Measurements from ENCODE around the gene POLR2L. TPM values are rescaled to one million over a fixed set of nuclear protein-coding genes. Genes with fewer than 3 reads are reported as not detected.
A peak's percentile ranks its signal among the peaks of the same experiment; 100 is the strongest.

Gene POLR2L
- total and polyA plus RNA-seq, 5 donors from 2014 or later = 43.1 to 101 (median 74.3) TPM

GRCh38 chr11:867856-868358 is 25.6 kb upstream of the POLR2L start:
- H3K4me1 ChIP-seq (ENCODE audit: control insufficient read depth, insufficient read depth, low read length, poor library complexity, severe bottlenecking) = no peaks in the 10 kb centered on the region
- Mint-ChIP-seq H3K36me3 (no peaks in the 10 kb centered on the region), H3K27ac (no peak overlapping the region), H3K4me3 (no peak overlapping the region), H3K27me3 (no peaks in the 10 kb centered on the region), H3K4me1 (no peaks in the 10 kb centered on the region), H3K9me3 (no peaks in the 10 kb centered on the region)
- H3K9me3 ChIP-seq (ENCODE audit: control insufficient read depth in 2 of 2, low read length in 2 of 2) = no peaks in the 10 kb centered on the region
- H3K27me3 ChIP-seq (ENCODE audit: control insufficient read depth, insufficient read depth, low read length) = no peaks in the 10 kb centered on the region
- H3K36me3 ChIP-seq (ENCODE audit: control insufficient read depth, insufficient read depth, low read length) = no peaks in the 10 kb centered on the region
- H3K27ac ChIP-seq (ENCODE audit: insufficient read depth, low read length, poor library complexity, severe bottlenecking) = no peak overlapping the region
- H3K4me3 ChIP-seq (ENCODE audit: low read depth, low read length) = no peak overlapping the region
- ATAC-seq (ENCODE audit: low read depth in 2 of 2) = no peak
- no peak for DNase-seq

- H3K27me3 Mint-ChIP-seq = no peaks in the 10 kb centered on the region
- no peak overlapping the region for H3K27ac Mint-ChIP-seq
- no peaks in the 10 kb centered on the region for H3K36me3 Mint-ChIP-seq
- Histone ChIP-seq H3K9me3 (ENCODE audit: control insufficient read depth in 2 of 2, low read length in 2 of 2) (no peaks in the 10 kb centered on the region), H3K27me3 (ENCODE audit: control insufficient read depth, insufficient read depth, low read length) (no peaks in the 10 kb centered on the region), H3K27ac (ENCODE audit: insufficient read depth, low read length, poor library complexity, severe bottlenecking) (no peak overlapping the region), H3K4me1 (ENCODE audit: control insufficient read depth, insufficient read depth, low read length, poor library complexity, severe bottlenecking) (no peaks in the 10 kb centered on the region), H3K4me3 (ENCODE audit: low read depth, low read length) (no peak overlapping the region), H3K36me3 (ENCODE audit: control insufficient read depth, insufficient read depth, low read length) (no peaks in the 10 kb centered on the region)
- no peaks in the 10 kb centered on the region for H3K4me1 Mint-ChIP-seq
- H3K9me3 Mint-ChIP-seq = no peaks in the 10 kb centered on the region
- no peak overlapping the region for H3K4me3 Mint-ChIP-seq
- no peak for DNase-seq
- ATAC-seq (ENCODE audit: low read depth in 2 of 2) = no peak
Measured at GRCh38 chr11:866481-866880, 24.2 kb upstream of the POLR2L start.

DNA sequence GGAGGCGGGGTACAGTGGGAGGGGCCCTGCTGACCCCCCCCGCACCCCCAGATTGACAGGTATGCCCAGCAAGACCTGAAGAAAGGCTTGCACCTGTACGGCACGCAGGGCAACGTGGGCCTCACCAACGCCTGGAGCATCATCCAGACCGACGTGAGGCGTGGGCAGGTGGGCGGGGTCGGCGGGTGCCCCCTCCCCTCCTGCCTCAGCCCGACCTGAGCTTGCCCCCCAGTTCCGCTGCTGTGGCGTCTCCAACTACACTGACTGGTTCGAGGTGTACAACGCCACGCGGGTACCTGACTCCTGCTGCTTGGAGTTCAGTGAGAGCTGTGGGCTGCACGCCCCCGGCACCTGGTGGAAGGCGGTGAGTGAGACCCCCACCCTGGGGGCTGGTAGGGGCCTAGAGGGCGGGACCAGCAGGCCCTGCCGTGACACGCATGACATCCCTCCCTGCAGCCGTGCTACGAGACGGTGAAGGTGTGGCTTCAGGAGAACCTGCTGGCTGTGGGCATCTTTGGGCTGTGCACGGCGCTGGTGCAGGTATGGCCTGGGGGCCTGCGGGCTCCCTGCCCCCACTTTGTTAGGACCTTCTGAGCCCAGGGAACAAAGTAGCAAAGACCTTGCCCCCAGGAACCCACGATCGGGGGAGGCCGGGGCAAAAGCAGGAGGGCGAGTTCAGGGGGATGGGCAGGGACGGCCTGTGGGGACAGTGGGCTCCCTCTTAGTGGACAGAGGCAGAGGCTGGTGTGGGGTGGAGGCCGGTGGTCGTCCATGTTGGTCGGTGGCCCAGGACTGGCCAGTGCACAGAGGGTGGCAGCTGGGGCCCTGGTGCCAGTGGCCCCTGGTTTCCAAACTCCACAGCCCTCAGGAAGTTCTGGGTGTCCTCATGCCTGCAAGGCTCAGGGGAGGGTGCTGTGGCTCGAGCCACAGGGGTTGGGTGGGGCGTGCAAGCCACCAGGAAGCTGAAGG is 23.4 kb upstream of the POLR2L start:
- no peaks in the 10 kb centered on the region for H3K9me3 ChIP-seq (ENCODE audit: control insufficient read depth in 2 of 2, low read length in 2 of 2)
- DNase-seq (no peak), ATAC-seq (ENCODE audit: low read depth in 2 of 2) (no peak)
- H3K27ac ChIP-seq (ENCODE audit: insufficient read depth, low read length, poor library complexity, severe bottlenecking) = no peak overlapping the region
- no peaks in the 10 kb centered on the region for H3K4me1 ChIP-seq (ENCODE audit: control insufficient read depth, insufficient read depth, low read length, poor library complexity, severe bottlenecking)
- Mint-ChIP-seq H3K36me3 (no peaks in the 10 kb centered on the region), H3K9me3 (no peaks in the 10 kb centered on the region), H3K27me3 (no peaks in the 10 kb centered on the region), H3K4me1 (no peaks in the 10 kb centered on the region), H3K27ac (no peak overlapping the region), H3K4me3 (no peak overlapping the region)
- H3K4me3 ChIP-seq (ENCODE audit: low read depth, low read length) = no peak overlapping the region
- no peaks in the 10 kb centered on the region for H3K27me3 ChIP-seq (ENCODE audit: control insufficient read depth, insufficient read depth, low read length)
- no peaks in the 10 kb centered on the region for H3K36me3 ChIP-seq (ENCODE audit: control insufficient read depth, insufficient read depth, low read length)

DNA sequence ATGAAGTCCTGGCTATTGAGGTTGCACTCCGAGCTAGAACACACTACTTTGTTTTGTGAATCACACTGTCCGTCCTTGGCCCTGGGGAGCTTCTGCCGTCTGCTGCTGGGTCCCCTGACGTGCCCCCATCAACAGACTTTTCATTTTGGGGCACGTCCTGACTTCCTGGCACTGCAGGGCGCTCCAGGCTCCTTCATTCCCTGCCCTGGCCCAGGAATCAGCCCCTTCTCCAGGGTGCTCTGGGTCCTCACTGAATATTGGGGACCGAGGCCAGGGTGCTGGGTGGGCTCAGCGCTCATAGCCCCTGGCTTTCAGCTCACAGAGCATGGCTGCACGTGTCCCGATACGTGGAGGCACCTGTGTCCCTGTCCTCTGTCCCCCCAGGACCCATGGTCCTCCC is 22.6 kb upstream of the POLR2L start:
- Histone ChIP-seq H3K4me3 (ENCODE audit: low read depth, low read length) (no peak overlapping the region), H3K36me3 (ENCODE audit: control insufficient read depth, insufficient read depth, low read length) (no peaks in the 10 kb centered on the region), H3K27me3 (ENCODE audit: control insufficient read depth, insufficient read depth, low read length) (no peaks in the 10 kb centered on the region), H3K9me3 (ENCODE audit: control insufficient read depth in 2 of 2, low read length in 2 of 2) (no peaks in the 10 kb centered on the region), H3K4me1 (ENCODE audit: control insufficient read depth, insufficient read depth, low read length, poor library complexity, severe bottlenecking) (no peaks in the 10 kb centered on the region), H3K27ac (ENCODE audit: insufficient read depth, low read length, poor library complexity, severe bottlenecking) (no peak overlapping the region)
- Mint-ChIP-seq H3K27ac (no peak overlapping the region), H3K4me1 (no peaks in the 10 kb centered on the region), H3K27me3 (no peaks in the 10 kb centered on the region), H3K36me3 (no peaks in the 10 kb centered on the region), H3K9me3 (no peaks in the 10 kb centered on the region), H3K4me3 (no peak overlapping the region)
- ATAC-seq (ENCODE audit: low read depth in 2 of 2) = no peak
- DNase-seq = no peak

GRCh38 chr11:863910-864827 is 21.8 kb upstream of the POLR2L start:
- H3K4me3 Mint-ChIP-seq = no peak overlapping the region
- Histone ChIP-seq H3K4me3 (ENCODE audit: low read depth, low read length) (no peak overlapping the region), H3K4me1 (ENCODE audit: control insufficient read depth, insufficient read depth, low read length, poor library complexity, severe bottlenecking) (no peaks in the 10 kb centered on the region), H3K27ac (ENCODE audit: insufficient read depth, low read length, poor library complexity, severe bottlenecking) (no peak overlapping the region), H3K36me3 (ENCODE audit: control insufficient read depth, insufficient read depth, low read length) (no peaks in the 10 kb centered on the region), H3K9me3 (ENCODE audit: control insufficient read depth in 2 of 2, low read length in 2 of 2) (no peaks in the 10 kb centered on the region), H3K27me3 (ENCODE audit: control insufficient read depth, insufficient read depth, low read length) (no peaks in the 10 kb centered on the region)
- ATAC-seq (ENCODE audit: low read depth in 2 of 2) (no peak), DNase-seq (no peak)
- H3K9me3 Mint-ChIP-seq = no peaks in the 10 kb centered on the region
- H3K36me3 Mint-ChIP-seq = no peaks in the 10 kb centered on the region
- H3K27ac Mint-ChIP-seq = no peak overlapping the region
- H3K27me3 Mint-ChIP-seq = no peaks in the 10 kb centered on the region
- no peaks in the 10 kb centered on the region for H3K4me1 Mint-ChIP-seq

GRCh38 chr11:863023-863909 is 20.9 kb upstream of the POLR2L start:
- Histone ChIP-seq H3K4me1 (ENCODE audit: control insufficient read depth, insufficient read depth, low read length, poor library complexity, severe bottlenecking) (no peaks in the 10 kb centered on the region), H3K36me3 (ENCODE audit: control insufficient read depth, insufficient read depth, low read length) (no peaks in the 10 kb centered on the region), H3K4me3 (ENCODE audit: low read depth, low read length) (no peak overlapping the region), H3K27me3 (ENCODE audit: control insufficient read depth, insufficient read depth, low read length) (no peaks in the 10 kb centered on the region), H3K27ac (ENCODE audit: insufficient read depth, low read length, poor library complexity, severe bottlenecking) (no peak overlapping the region), H3K9me3 (ENCODE audit: control insufficient read depth in 2 of 2, low read length in 2 of 2) (no peaks in the 10 kb centered on the region)
- Mint-ChIP-seq H3K27me3 (no peaks in the 10 kb centered on the region), H3K4me1 (no peaks in the 10 kb centered on the region), H3K4me3 (no peak overlapping the region), H3K27ac (peak overlapping the region in 1 of 3 donors; percentile 26), H3K9me3 (no peaks in the 10 kb centered on the region), H3K36me3 (no peaks in the 10 kb centered on the region)
- ATAC-seq (ENCODE audit: low read depth in 2 of 2) = no peak
- no peak for DNase-seq

DNA sequence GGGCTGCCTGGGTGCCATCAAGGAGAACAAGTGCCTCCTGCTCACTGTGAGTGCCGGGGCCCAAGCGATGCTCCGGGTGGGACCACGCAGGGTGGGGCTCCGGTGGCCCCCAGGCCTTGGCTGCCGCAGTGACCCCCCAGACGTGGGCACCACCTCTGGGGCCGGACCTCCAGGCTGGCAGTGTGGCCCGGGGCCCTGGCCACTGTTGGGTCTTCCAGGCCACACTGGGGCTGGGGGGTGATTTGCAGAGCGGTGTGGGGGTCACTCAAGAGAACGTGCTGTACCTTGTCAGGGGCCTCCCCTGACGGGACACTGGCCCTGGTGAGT is 20.3 kb upstream of the POLR2L start:
- no peaks in the 10 kb centered on the region for H3K36me3 ChIP-seq (ENCODE audit: control insufficient read depth, insufficient read depth, low read length)
- H3K4me3 ChIP-seq (ENCODE audit: low read depth, low read length) = no peak overlapping the region
- Mint-ChIP-seq H3K4me1 (no peaks in the 10 kb centered on the region), H3K36me3 (no peaks in the 10 kb centered on the region), H3K27ac (no peak overlapping the region), H3K9me3 (no peaks in the 10 kb centered on the region), H3K4me3 (no peak overlapping the region), H3K27me3 (peaks cover 3% of the 10 kb centered on the region)
- ATAC-seq (ENCODE audit: low read depth in 2 of 2) = no peak
- no peak for DNase-seq
- H3K27me3 ChIP-seq (ENCODE audit: control insufficient read depth, insufficient read depth, low read length) = no peaks in the 10 kb centered on the region
- H3K9me3 ChIP-seq (ENCODE audit: control insufficient read depth in 2 of 2, low read length in 2 of 2) = no peaks in the 10 kb centered on the region
- no peak overlapping the region for H3K27ac ChIP-seq (ENCODE audit: insufficient read depth, low read length, poor library complexity, severe bottlenecking)
- H3K4me1 ChIP-seq (ENCODE audit: control insufficient read depth, insufficient read depth, low read length, poor library complexity, severe bottlenecking) = no peaks in the 10 kb centered on the region
